NCI-H2107 (cell line): Measurements from ENCODE around the gene BFAR.
"Not testable (repeated sequence)": the region's sequence is repeated elsewhere in the genome, so short reads cannot be mapped to it uniquely, and the experiment has no call there.

Experiments used
- DNase-seq: peaks from one replicate; lab custom pipeline; 2025; lab: John Stamatoyannopoulos, UW

Gene BFAR, protein sequence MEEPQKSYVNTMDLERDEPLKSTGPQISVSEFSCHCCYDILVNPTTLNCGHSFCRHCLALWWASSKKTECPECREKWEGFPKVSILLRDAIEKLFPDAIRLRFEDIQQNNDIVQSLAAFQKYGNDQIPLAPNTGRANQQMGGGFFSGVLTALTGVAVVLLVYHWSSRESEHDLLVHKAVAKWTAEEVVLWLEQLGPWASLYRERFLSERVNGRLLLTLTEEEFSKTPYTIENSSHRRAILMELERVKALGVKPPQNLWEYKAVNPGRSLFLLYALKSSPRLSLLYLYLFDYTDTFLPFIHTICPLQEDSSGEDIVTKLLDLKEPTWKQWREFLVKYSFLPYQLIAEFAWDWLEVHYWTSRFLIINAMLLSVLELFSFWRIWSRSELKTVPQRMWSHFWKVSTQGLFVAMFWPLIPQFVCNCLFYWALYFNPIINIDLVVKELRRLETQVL

DNA sequence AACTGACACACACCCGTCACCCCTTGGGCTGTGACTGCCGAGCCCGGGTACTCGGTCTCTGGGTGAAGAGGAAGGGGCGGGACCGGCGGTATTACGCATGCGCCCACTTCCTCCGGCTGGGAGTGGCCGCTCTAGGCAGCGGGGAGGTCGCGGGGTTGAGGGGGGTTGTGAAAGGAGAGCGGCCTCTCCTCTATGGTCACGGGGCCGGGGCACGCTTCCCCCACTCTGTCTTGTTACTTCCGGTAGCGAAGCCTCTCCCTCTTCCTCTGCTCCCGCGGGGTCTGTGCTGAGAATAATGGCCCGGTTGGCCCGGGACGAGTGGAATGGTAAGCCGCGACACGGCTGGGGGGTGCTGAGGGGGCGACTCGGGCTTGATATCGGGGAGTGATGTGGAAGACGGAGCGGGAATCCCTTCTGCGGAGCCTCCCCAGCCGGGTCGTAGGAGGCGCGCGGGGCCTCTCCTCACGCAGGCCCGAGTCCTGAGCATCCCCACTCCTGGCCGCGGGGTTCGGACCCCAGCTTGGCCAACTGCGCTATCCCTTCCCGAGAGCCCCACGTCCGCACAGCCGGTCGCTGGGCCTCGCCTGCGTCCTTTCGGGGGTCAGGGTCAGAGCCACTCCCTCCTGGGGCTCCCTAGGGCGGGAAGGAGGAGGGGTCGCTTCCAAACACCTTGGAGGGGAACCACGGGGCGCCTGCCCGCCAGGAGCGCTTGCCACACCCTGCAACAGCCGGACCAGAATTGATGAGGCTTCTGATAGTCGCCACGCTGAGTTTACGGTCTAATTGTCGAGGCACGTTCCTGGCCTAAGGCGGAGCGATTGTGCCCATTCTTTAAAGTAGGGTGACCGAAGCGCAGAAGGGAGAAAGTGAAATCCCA is at the start of gene BFAR:
Gene BFAR, plus strand, starts transcription at position 259 of the 877 bp plus-strand sequence. CDS start 11,396 bp downstream, outside the sequence.
- peak; percentile 95 for DNase-seq

GRCh38 chr16:14585287-14585686 is 47.5 kb upstream of the BFAR start:
- DNase-seq = no peak

GRCh38 chr16:14586637-14587305 is 46.0 kb upstream of the BFAR start:
- no peak for DNase-seq

- no peak for DNase-seq
Observed at GRCh38 chr16:14600164-14600563, 32.6 kb upstream of the BFAR start.

DNA sequence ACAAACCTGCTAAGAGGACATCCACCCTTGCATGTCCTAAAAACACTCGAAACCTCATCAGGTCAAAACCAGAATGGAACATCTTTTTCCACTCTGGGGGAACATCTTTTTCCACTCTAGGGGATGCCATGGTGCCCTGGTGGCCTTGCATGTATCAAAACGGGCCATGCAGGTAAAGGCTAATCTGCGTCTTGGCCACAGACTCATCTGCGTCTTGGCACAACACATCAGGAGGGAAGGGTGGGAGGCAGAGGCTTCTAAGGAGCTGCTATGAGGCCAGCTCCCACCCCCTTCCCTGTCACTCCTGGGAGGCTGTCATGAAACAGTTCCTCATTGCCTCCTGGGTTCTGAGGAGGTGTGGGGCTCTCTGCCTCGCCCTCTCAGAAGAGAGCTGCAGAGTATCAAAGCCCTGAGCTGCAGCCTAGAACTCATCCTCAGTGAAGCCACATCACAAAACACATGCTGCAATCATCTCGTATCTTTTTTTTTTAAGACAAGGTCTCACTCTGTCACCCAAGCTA is 30.2 kb upstream of the BFAR start:
- DNase-seq = no peak

DNA sequence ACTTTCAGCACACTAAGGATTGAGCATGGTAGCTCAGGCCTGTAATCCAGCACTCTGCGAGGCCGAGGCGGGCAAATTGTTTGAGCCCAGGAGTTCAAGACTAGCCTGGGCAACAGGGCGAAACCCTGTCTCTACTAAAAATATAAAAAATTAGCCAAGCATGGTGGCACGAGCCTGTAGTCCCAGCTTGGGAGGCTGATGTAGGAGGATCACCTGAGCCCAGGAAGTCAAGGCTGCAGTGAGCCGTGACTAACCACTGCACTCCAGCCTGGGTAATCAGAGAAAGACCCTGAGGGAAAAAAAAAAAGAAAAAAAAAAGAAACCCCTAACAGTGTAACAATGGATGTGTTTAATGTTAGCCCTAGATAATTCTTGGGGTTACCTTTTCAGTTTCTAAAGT is 26.6 kb upstream of the BFAR start:
- no peak for DNase-seq

- no peak for DNase-seq
Observed at GRCh38 chr16:14608111-14608566, 24.6 kb upstream of the BFAR start.

GRCh38 chr16:14608604-14609003 is 24.1 kb upstream of the BFAR start:
- no peak for DNase-seq

DNA sequence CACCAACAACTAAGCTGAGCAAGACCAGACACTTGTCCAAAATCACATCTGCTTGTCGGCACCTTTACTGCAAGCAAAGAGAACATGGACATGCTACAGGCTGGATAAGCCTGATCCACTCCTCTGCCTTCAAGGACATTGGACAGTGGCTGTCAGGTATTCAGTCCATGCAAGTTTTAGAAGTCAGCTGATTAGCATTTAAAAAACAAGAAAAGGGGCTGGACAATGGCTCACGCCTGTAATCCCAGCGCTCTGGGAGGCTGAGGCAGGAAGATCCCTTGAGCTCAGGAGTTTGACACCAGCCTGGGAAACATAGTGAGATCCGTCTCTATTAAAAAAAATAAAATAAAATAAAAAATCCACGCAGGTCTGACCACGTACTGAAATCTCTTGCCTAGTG is 23.0 kb upstream of the BFAR start:
- no peak for DNase-seq

DNA sequence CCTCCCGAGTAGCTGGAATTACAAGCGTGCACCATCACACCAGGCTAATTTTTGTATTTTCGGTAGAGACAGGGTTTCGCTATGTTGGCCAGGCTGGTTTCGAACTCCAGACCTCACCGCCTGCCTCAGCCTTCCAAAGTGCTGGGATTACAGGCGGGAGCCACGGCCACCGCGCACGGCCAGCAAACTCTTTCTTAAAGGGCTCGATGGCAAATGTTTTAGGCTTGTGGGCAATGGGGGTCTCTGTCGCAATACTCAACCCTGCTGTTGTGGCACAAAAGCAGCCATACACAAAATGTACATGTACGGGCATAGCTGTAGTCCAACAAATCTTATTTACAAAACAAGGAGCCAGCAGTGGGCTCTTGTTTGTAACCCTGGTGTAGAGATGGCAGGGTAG is 21.1 kb upstream of the BFAR start:
- DNase-seq = no peak

- DNase-seq = no peak
Observed at GRCh38 chr16:14613991-14614390, 18.8 kb upstream of the BFAR start.

- DNase-seq = no peak
Observed at GRCh38 chr16:14616280-14616679, 16.5 kb upstream of the BFAR start.

DNA sequence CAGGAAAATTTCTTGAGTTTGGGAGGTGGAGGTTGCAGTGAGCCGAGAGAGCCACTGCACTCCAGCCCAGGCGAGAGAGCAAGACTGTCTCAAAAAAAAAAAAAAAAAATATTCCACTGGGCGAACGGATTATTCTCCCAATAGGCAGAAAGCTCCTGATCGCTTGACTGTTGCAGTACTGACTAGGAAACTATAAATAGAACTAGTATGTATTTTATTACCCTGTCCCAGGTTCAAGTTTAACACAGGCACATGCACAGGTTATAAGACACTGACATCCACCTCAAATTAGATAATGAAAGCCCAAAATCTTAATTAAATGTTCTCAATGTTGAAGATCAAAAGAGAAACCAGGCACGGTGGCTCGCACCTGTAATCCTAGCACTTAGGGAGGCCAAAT is 14.2 kb upstream of the BFAR start:
- no peak for DNase-seq

DNA sequence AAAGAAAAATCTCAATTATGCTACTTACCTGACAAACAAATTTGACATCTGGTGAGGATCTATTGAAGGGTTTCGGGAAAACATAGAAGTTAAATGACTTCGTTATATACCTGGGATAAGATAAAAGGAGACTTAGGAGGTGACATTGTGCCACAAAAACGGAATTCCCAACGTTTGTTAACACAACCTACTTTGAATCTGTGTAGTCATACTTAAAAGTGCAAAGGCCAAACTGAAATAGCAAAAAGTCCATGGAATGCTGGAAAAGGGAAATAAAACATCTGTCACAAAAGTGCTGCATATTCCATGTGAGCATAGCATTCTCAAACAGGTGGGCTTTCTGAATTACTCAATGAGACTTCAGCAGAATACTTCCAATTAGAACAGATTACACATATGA is 5.7 kb upstream of the BFAR start:
- DNase-seq = no peak

- no peak for DNase-seq
Observed at GRCh38 chr16:14628806-14629611, 3.7 kb upstream of the BFAR start.

DNA sequence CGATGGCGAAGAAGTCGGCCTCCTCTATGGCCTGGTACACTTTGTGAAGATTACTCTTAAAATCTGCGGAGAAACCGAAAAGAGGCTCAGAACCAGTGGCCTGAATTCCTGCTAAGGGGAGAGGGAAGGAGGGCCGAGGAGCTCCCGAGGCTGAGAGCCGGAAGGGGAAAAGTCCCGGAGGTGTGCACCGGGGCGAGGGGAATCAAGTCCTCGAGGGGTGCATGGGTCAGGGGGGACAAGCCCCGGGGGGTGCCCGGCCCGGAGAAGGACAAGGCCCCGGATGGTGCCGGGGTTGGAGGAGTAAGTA is 3.2 kb upstream of the BFAR start:
- DNase-seq = no peak

DNA sequence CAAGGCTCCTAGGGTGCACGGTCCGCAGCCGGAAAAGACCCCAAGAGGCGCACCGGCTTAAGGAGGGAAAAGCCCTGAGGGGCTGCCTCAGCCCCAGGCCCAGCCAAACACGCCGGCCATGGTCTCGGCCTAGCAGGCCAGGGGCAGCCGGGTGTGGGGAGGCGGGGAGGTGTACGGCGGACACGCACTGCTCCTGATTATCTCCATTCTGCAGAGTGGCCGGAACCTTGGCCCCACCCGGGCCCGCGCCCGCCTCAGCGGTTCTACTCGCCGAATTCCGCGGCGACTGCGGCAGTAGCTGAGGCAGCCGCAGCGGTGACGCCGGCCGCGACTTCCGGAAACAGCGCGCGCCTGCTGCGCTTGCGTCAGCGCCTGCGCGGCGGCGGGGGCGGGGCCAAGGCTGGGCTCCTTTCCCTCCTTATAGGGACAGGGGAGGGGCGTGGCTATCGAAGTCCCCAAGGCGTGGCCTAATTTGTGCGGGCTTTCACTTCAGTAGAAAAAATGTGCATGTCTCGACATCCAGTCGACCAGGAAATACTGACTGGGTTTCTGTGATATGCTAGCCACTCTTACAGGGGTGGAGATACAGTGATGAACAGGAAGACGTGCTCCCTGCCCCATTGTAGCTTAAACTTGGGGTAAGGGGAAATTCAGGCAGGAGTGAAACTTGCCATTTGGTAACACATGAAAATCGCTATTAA is 2.7 kb upstream of the BFAR start, which contains the start of gene PARN:
Gene PARN, minus strand, starts transcription at position 342 of the 701 bp plus-strand sequence. Its CDS starts 135 bp downstream, at position 207.
- peak; percentile 94 for DNase-seq

DNA sequence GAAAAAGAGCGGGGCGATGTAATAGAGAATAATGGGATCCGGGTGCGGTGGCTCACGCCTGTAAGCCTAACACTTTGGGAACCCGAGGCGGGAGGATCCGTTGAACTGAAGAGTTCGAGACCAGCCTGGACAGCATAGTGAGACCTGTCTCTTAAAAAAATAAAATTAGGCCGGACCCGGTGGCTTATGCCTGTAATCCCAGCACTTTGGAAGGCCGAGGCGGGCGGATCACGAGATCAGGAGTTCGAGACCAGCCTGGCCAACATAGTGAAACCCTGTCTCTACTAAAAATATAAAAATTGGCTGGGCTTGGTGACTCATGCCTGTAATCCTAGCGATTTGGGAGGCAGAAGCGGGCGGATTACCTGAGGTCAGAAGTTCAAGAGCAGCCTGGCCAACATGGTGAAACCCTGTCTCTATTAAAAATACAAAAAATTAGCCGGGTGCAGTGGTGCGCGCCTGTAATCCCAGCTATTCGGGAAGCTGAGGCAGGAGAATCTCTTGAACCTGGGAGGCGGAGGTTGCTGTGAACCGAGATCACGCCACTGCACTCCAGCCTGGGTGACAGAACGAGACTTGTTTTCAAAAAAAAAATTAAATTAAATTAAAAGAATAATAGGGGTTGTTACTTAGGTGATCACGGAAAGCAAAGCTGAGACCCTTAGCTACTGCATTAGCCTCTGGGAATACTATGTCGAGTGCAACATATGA is 2.0 kb upstream of the BFAR start:
- DNase-seq = not testable (repeated sequence)

- DNase-seq = no peak
Observed at GRCh38 chr16:14634389-14634725, 1.6 kb downstream of the BFAR start.
